ENCODE data around the gene PDCL2.

Gene PDCL2

DNA sequence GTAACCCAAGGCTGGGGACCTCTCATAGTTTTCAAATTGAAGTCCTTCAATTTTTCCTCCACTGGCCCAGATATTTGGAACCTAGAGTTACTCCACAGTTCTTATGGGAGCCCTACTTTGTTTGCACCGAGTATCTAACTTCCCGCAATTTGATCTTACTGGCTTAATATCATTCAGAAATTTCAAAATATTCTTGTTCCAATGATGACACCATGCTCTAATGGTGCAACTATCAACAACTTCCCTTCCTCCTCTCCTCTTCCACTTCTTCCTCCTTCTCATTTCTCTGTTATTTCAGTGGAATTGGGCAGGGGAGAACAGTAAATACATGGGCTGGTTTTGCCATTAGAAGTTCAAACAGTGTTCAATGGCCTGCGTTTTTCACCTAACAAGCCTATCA, 20.2 kb downstream of the PDCL2 start:
- TF ChIP-seq, protein P1, sequence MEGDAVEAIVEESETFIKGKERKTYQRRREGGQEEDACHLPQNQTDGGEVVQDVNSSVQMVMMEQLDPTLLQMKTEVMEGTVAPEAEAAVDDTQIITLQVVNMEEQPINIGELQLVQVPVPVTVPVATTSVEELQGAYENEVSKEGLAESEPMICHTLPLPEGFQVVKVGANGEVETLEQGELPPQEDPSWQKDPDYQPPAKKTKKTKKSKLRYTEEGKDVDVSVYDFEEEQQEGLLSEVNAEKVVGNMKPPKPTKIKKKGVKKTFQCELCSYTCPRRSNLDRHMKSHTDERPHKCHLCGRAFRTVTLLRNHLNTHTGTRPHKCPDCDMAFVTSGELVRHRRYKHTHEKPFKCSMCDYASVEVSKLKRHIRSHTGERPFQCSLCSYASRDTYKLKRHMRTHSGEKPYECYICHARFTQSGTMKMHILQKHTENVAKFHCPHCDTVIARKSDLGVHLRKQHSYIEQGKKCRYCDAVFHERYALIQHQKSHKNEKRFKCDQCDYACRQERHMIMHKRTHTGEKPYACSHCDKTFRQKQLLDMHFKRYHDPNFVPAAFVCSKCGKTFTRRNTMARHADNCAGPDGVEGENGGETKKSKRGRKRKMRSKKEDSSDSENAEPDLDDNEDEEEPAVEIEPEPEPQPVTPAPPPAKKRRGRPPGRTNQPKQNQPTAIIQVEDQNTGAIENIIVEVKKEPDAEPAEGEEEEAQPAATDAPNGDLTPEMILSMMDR (conservative IDR thresholded peaks at IDR 0.05; ENCODE audit: low read length), result no peak
- no peak for TF ChIP-seq EZH2phosphoT487 (IDR thresholded peaks at IDR 0.05; ENCODE audit: borderline replicate concordance)

DNA sequence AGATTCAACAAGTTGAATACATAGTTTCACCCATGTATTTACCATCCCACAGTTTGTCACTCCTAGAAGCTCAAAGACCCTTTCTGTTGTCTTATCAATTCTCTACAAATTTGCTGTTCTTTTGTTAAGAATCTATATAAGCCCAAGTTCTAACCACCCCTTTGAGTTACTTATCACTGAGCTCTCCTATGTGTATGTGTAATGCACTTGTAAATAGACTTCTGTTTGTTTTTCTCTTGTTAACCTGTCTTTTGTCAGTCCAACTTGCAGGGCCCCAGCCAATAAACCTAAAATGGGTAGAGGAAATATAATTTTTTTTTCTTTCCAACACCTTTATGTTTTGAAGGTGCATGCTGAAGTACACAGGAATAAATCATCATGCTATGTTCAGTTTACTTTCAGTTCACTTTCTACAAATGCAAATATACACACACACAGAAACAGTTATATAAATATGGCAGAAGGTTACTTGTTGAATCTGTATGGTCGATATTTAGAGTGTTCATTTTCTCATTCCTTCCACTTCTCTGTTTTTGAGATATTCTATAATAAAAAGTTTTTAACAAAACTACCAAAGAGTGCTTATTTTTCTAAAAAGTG, 23.0 kb downstream of the PDCL2 start:
- H3K9ac ChIP-seq (ENCODE audit: low read depth, low read length, poor library complexity, severe bottlenecking), result no peak overlapping the region
- H2AFZ ChIP-seq (ENCODE audit: low read length), result no peak overlapping the region
- no peaks in the 10 kb centered on the region for H3K4me1 ChIP-seq (ENCODE audit: insufficient read depth, low read length, poor library complexity, severe bottlenecking)
- no peaks in the 10 kb centered on the region for H3K36me3 ChIP-seq (ENCODE audit: insufficient read depth, low read length)
- H3K4me2 ChIP-seq (ENCODE audit: low read depth, low read length, poor library complexity, severe bottlenecking), result no peak overlapping the region
- H3K9me2 ChIP-seq (replicated peaks; ENCODE audit: low read depth, low read length), result no peaks in the 10 kb centered on the region
- no peaks in the 10 kb centered on the region for H4K20me1 ChIP-seq (ENCODE audit: insufficient read depth, low read length, poor library complexity, severe bottlenecking)
- H3K27me3 ChIP-seq (ENCODE audit: insufficient read depth, low read length, poor library complexity, severe bottlenecking), result no peaks in the 10 kb centered on the region
- H3K9me3 ChIP-seq (ENCODE audit: insufficient read depth, low read depth, low read length), result no peaks in the 10 kb centered on the region
- no peak for TF ChIP-seq EZH2phosphoT487 (IDR thresholded peaks at IDR 0.05; ENCODE audit: borderline replicate concordance)
- TF ChIP-seq, protein P1 (conservative IDR thresholded peaks at IDR 0.05; ENCODE audit: low read length), result no peak
- H3F3A ChIP-seq (ENCODE audit: low read depth), result no peaks in the 10 kb centered on the region
- H3K79me2 ChIP-seq (ENCODE audit: insufficient read depth, low read length), result no peaks in the 10 kb centered on the region
- H3K4me3 ChIP-seq (ENCODE audit: low read length, poor library complexity, severe bottlenecking), result no peak overlapping the region

More for the DNA sequence above, 20.2 kb downstream of the PDCL2 start:
- Histone ChIP-seq H3K9me3 (ENCODE audit: insufficient read depth, low read depth, low read length) (no peaks in the 10 kb centered on the region), H3K27me3 (ENCODE audit: insufficient read depth, low read length, poor library complexity, severe bottlenecking) (no peaks in the 10 kb centered on the region), H2AFZ (ENCODE audit: low read length) (no peak overlapping the region), H3K4me3 (ENCODE audit: low read length, poor library complexity, severe bottlenecking) (no peak overlapping the region), H3K36me3 (ENCODE audit: insufficient read depth, low read length) (no peaks in the 10 kb centered on the region), H3K4me1 (ENCODE audit: insufficient read depth, low read length, poor library complexity, severe bottlenecking) (no peaks in the 10 kb centered on the region), H3K79me2 (ENCODE audit: insufficient read depth, low read length) (no peaks in the 10 kb centered on the region), H3K4me2 (ENCODE audit: low read depth, low read length, poor library complexity, severe bottlenecking) (no peak overlapping the region), H3K9me2 (replicated peaks; ENCODE audit: low read depth, low read length) (no peaks in the 10 kb centered on the region), H4K20me1 (ENCODE audit: insufficient read depth, low read length, poor library complexity, severe bottlenecking) (no peaks in the 10 kb centered on the region), H3F3A (ENCODE audit: low read depth) (no peaks in the 10 kb centered on the region), H3K9ac (ENCODE audit: low read depth, low read length, poor library complexity, severe bottlenecking) (no peak overlapping the region)

DNA sequence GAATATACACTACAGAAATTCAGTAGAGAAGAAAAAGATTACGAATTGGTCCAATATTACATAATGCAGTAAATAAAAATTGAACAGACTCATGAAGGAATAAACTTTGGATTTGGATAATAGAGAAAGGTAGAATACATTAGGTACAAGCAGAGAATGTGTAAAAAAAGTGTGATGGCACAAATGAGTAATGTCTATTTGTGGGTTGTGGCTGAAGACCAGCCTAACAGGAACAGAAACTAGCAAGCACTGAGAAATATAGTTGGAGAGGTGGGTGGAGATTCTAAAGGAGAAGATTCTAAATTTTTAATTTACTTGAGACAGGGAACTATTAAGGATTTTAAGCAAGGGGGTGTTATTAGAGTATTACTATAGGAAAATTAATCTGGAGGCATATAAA, 30.2 kb downstream of the PDCL2 start:
- Histone ChIP-seq H3K9me3 (ENCODE audit: insufficient read depth, low read depth, low read length) (no peaks in the 10 kb centered on the region), H3F3A (ENCODE audit: low read depth) (no peaks in the 10 kb centered on the region), H3K9me2 (replicated peaks; ENCODE audit: low read depth, low read length) (no peaks in the 10 kb centered on the region), H3K27me3 (ENCODE audit: insufficient read depth, low read length, poor library complexity, severe bottlenecking) (no peaks in the 10 kb centered on the region), H3K4me3 (ENCODE audit: low read length, poor library complexity, severe bottlenecking) (no peak overlapping the region), H4K20me1 (ENCODE audit: insufficient read depth, low read length, poor library complexity, severe bottlenecking) (no peaks in the 10 kb centered on the region), H3K79me2 (ENCODE audit: insufficient read depth, low read length) (no peaks in the 10 kb centered on the region), H3K36me3 (ENCODE audit: insufficient read depth, low read length) (no peaks in the 10 kb centered on the region), H2AFZ (ENCODE audit: low read length) (no peak overlapping the region), H3K9ac (ENCODE audit: low read depth, low read length, poor library complexity, severe bottlenecking) (no peak overlapping the region), H3K4me1 (ENCODE audit: insufficient read depth, low read length, poor library complexity, severe bottlenecking) (no peaks in the 10 kb centered on the region), H3K4me2 (ENCODE audit: low read depth, low read length, poor library complexity, severe bottlenecking) (no peak overlapping the region)
- TF ChIP-seq, protein P1 (conservative IDR thresholded peaks at IDR 0.05; ENCODE audit: low read length), result no peak
- TF ChIP-seq EZH2phosphoT487 (IDR thresholded peaks at IDR 0.05; ENCODE audit: borderline replicate concordance), result no peak

Measured in Loucy (cell line).